ENCODE results near the gene KIF6.

DNA sequence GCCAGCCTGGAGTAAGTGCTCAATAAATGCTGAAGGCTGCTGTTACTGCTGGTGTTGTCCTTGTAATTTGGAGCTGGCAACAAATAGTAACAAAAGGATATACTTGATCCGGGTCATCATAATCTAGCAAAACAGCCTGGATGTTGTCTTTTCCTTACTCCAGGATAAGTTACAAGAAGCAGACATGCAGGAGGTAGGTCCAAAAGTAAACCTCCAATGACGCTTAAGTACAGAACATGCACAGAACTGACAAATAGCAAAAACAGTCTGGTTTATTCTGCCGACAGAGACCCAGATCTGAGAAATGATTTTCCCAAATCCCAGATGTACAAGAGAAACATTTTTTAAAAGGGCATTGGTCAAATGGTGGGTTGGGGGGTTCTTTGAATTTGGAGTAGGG is 309.7 kb downstream of the KIF6 start:
- TF ChIP-seq EZH2 (IDR thresholded peaks at IDR 0.05) = no peak
- TF ChIP-seq SIN3A (IDR thresholded peaks at IDR 0.05; ENCODE audit: low read depth) = no peak
- no peak for TF ChIP-seq EZH2phosphoT487 (IDR thresholded peaks at IDR 0.05; ENCODE audit: borderline replicate concordance)
- TF ChIP-seq, protein P1, sequence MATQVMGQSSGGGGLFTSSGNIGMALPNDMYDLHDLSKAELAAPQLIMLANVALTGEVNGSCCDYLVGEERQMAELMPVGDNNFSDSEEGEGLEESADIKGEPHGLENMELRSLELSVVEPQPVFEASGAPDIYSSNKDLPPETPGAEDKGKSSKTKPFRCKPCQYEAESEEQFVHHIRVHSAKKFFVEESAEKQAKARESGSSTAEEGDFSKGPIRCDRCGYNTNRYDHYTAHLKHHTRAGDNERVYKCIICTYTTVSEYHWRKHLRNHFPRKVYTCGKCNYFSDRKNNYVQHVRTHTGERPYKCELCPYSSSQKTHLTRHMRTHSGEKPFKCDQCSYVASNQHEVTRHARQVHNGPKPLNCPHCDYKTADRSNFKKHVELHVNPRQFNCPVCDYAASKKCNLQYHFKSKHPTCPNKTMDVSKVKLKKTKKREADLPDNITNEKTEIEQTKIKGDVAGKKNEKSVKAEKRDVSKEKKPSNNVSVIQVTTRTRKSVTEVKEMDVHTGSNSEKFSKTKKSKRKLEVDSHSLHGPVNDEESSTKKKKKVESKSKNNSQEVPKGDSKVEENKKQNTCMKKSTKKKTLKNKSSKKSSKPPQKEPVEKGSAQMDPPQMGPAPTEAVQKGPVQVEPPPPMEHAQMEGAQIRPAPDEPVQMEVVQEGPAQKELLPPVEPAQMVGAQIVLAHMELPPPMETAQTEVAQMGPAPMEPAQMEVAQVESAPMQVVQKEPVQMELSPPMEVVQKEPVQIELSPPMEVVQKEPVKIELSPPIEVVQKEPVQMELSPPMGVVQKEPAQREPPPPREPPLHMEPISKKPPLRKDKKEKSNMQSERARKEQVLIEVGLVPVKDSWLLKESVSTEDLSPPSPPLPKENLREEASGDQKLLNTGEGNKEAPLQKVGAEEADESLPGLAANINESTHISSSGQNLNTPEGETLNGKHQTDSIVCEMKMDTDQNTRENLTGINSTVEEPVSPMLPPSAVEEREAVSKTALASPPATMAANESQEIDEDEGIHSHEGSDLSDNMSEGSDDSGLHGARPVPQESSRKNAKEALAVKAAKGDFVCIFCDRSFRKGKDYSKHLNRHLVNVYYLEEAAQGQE (IDR thresholded peaks at IDR 0.05; ENCODE audit: low read depth) = no peak
- TF ChIP-seq, protein P2, sequence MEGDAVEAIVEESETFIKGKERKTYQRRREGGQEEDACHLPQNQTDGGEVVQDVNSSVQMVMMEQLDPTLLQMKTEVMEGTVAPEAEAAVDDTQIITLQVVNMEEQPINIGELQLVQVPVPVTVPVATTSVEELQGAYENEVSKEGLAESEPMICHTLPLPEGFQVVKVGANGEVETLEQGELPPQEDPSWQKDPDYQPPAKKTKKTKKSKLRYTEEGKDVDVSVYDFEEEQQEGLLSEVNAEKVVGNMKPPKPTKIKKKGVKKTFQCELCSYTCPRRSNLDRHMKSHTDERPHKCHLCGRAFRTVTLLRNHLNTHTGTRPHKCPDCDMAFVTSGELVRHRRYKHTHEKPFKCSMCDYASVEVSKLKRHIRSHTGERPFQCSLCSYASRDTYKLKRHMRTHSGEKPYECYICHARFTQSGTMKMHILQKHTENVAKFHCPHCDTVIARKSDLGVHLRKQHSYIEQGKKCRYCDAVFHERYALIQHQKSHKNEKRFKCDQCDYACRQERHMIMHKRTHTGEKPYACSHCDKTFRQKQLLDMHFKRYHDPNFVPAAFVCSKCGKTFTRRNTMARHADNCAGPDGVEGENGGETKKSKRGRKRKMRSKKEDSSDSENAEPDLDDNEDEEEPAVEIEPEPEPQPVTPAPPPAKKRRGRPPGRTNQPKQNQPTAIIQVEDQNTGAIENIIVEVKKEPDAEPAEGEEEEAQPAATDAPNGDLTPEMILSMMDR (IDR thresholded peaks at IDR 0.05 in 2 of 3, conservative IDR thresholded peaks at IDR 0.05 in 1 of 3; ENCODE audit: borderline replicate concordance in 1 of 3, insufficient read depth in 1 of 3, low read depth in 2 of 3, low read length in 2 of 3) = no peak
- no peak for TF ChIP-seq RAD21 (IDR thresholded peaks at IDR 0.05; ENCODE audit: low read depth)
- no peak for TF ChIP-seq JUND (IDR thresholded peaks at IDR 0.05)
- no peak for TF ChIP-seq YY1 (IDR thresholded peaks at IDR 0.05; ENCODE audit: extremely low read depth, insufficient replicate concordance, low read depth, low read length)
- TF ChIP-seq SP1 (IDR thresholded peaks at IDR 0.05; ENCODE audit: low read depth) = no peak
- no peak for TF ChIP-seq POLR2A (IDR thresholded peaks at IDR 0.05; ENCODE audit: borderline replicate concordance, extremely low read depth, insufficient read depth, insufficient read length)
